Right lobe of liver (tissue), 6 donors: ENCODE data around the gene PLCD1. TPM values are rescaled to one million over a fixed set of nuclear protein-coding genes. Genes with fewer than 3 reads are reported as not detected.

Source experiments
- ATAC-seq, 4 donors: fragments of 200-7000 bp; cut with Tn5 transposase; one replicate each; pipeline ENCODE4 v1.9.1; 2020; ENCODE audit warnings: mild to moderate bottlenecking in 4 of 4, moderate library complexity in 4 of 4
- DNase-seq, 3 donors: peaks; one replicate each; pipeline ENCODE4 v3.0.0-alpha.2; 2020
- H3K27ac ChIP-seq, 3 donors: fragments of 200-600 bp; one replicate each; pipeline ENCODE4 v1.8.0; 2022
- H3K27me3 ChIP-seq, 2 donors: fragments of 200-600 bp; one replicate each; pipeline ENCODE4 v1.8.0; 2022
- H3K36me3 ChIP-seq, 4 donors: fragments of 200-600 bp; sonication (generic) in 1 of 4; one replicate each; pipeline versions ENCODE4 v1.5.1 to v1.8.0; 2017 to 2022; ENCODE audit warnings: control low read depth in 1 of 4
- H3K4me1 ChIP-seq, 4 donors: fragments of 200-600 bp; sonication (generic) in 1 of 4; one replicate each; pipeline versions ENCODE4 v1.5.1 to v1.8.0; 2017 to 2022; ENCODE audit warnings: control low read depth in 1 of 4
- H3K4me3 ChIP-seq, 3 donors: fragments of 200-600 bp; one replicate each; pipeline ENCODE4 v1.8.0; 2022
- H3K9me3 ChIP-seq, 4 donors: fragments of 200-600 bp; sonication (generic) in 1 of 4; one replicate each; pipeline versions ENCODE4 v1.5.1 to v1.8.0; 2017 to 2022; ENCODE audit warnings: control low read depth in 1 of 4
- POLR2A ChIP-seq: fragments of 450-650 bp; IDR thresholded peaks from one replicate; pipeline ENCODE4 v1.6.1; 2017; ENCODE audit warnings: antibody characterized with exemption, mild to moderate bottlenecking
- WGBS: methylation state at CpG from one replicate; pipeline ENCODE4 v1.1.6; 2018; ENCODE audit warnings: low coverage, low lambda C conversion rate; ENCODE audit not compliant: insufficient coverage; ENCODE audit errors: missing lambda C conversion rate; 5-methylcytosine and 5-hydroxymethylcytosine counted together
- intact Hi-C, 2 donors: fragments of 100-400 bp; cut with DNase I; formaldehyde crosslinking; loops; one replicate each; pipeline versions ENCODE4 v1.11.2 to v1.14.1; 2022
- total RNA-seq, 6 experiments: library from RNA; depleted of rRNA in 2 of 6; stranded (reverse); fragments of >200 nt in 2 of 6; fragmentation: NEBNext Ultra II Directional in 3 of 6; extraction: Animal tissue kit (Norgen Biotek cat#: 25700) in 3 of 6; gene quantifications; one replicate each; pipeline versions ENCODE4 v1.1.0 to v1.2.4, GENCODE V29; 2016 to 2023
- TF ChIP-seq, protein P1 (sequence below), 4 donors: fragments of 200-600 bp in 3 of 4; fragments of 450-650 bp in 1 of 4; IDR thresholded peaks; one replicate each; pipeline versions ENCODE4 v1.5.1 to v1.8.0; 2016 to 2022; ENCODE audit warnings: antibody characterized with exemption in 4 of 4, mild to moderate bottlenecking in 2 of 4
- donor health status: DM: no; HTN: yes; CAD: no.
- donor health status: DM: no; HTN: no; CAD: no.
- donor health status: DM: no; HTN: no; CAD: no.
- donor health status: DM: no; HTN: yes; CAD: no.
- donor health status: DM: no; HTN: yes; CAD: no.

PLCD1 gene
- total RNA-seq, 6 experiments from 2014 or later, result 6.5 to 10.2 (median 7.7) TPM

DNA sequence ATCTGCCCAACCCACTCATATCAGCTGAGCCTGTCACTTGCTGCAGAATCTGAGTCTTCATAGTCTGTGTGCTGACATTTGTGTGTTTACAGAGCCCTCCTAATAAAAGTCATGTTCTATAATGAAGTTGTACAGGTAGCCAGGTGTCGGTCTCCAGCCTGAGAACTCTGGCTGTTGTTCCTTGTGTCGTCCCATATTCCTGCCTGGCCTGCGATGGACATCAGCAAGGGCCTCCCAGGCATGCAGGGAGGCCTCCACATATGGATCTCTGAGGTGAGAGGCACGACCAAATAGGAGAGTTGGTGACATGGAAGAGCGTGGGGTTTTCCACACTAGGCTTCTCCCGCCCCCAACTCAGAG lies 36.0 kb downstream of the PLCD1 start:
- ATAC-seq, result no peak
- H3K27me3 ChIP-seq, result no peaks in the 10 kb centered on the region
- peak overlapping the region; percentile 46 to 59 (median 49) for H3K4me3 ChIP-seq
- H3K36me3 ChIP-seq, result no peaks in the 10 kb centered on the region
- 29% methylated on average over 3 of the region's 6 CpGs for WGBS
- H3K27ac ChIP-seq, result peak overlapping the region in 2 of 3 donors; percentile 64 to 81
- intact Hi-C loops, result no loop called here
- H3K9me3 ChIP-seq, result no peaks in the 10 kb centered on the region
- no peak for DNase-seq
- peaks cover 0 to 5% (median 2%) of the 10 kb centered on the region in 4 donors for H3K4me1 ChIP-seq
- TF ChIP-seq, protein P1, sequence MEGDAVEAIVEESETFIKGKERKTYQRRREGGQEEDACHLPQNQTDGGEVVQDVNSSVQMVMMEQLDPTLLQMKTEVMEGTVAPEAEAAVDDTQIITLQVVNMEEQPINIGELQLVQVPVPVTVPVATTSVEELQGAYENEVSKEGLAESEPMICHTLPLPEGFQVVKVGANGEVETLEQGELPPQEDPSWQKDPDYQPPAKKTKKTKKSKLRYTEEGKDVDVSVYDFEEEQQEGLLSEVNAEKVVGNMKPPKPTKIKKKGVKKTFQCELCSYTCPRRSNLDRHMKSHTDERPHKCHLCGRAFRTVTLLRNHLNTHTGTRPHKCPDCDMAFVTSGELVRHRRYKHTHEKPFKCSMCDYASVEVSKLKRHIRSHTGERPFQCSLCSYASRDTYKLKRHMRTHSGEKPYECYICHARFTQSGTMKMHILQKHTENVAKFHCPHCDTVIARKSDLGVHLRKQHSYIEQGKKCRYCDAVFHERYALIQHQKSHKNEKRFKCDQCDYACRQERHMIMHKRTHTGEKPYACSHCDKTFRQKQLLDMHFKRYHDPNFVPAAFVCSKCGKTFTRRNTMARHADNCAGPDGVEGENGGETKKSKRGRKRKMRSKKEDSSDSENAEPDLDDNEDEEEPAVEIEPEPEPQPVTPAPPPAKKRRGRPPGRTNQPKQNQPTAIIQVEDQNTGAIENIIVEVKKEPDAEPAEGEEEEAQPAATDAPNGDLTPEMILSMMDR (IDR thresholded peaks at IDR 0.05), result no peak
- no peak for TF ChIP-seq POLR2A

DNA sequence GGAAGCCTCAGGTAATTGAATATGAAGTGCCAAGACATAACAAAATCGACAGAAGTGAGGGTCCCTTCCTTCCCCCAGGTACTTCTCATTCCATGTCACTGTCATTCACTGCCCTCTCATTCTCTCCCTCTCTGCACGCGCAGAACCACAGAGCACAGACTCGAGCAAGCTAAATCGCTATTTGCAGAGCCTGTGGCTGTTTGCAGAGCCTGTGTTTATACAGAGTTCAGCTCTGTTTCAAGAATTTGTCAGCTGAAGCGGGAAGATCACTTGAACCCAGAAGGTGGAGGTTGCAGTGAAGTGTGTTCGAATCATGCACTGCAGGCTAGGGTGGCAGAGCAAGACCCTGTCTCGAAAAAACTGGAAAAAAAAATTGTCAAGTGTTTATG lies 36.4 kb downstream of the PLCD1 start:
- H3K4me3 ChIP-seq, result no peak overlapping the region

DNA sequence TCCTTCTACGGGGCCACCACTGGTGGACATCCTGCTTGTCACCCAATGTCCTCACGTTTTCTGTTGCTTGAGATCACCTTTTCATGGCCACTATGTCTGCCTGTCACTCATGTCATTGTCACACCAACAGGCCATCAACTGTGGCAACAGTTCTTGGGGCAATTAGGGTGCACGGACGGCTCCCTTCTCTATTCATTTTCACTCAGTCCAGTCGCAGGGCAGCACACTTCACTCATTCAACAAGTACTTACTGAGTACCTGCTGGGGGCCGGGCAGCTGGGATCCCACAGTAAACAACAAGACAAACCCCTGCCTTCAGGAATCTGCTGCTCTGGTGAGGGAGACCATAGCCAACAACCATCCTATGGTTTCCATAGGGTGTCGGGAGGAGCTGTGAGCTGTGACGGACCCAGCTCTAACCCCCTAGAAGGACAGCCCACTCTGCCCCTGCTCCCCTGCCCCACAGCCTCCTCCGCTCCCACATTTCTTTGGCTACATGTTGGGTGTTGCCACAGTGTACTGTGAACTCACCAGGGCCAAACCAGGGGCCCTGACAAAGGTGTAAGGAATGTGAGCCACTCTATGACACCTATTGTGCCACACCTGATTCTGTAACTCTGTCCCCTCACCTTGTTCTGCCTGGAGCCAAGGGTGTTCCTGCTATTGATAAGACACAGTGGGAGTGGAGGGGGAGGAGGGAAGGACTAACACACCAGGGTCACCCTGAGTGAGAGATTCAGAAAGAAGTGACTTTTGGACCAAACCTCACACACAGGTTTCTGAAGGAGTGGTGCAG lies 37.0 kb downstream of the PLCD1 start:
- peaks cover 0 to under 1% (median 0%) of the 10 kb centered on the region in 4 donors for H3K4me1 ChIP-seq

More for the DNA sequence above, 36.4 kb downstream of the PLCD1 start:
- Histone ChIP-seq H3K4me1 (peaks cover 0 to 2% (median under 1%) of the 10 kb centered on the region in 4 donors), H3K27ac (peak overlapping the region in 1 of 3 donors; percentile 64), H3K27me3 (no peaks in the 10 kb centered on the region), H3K9me3 (no peaks in the 10 kb centered on the region), H3K36me3 (no peaks in the 10 kb centered on the region)
- no peak for ATAC-seq
- TF ChIP-seq POLR2A, result no peak
- TF ChIP-seq, protein P1 (IDR thresholded peaks at IDR 0.05), result no peak
- peak in 1 of 3 donors; percentile 18 for DNase-seq
- intact Hi-C loops, result no loop called here
- WGBS, result 79% methylated on average over 7 of the region's 8 CpGs

DNA sequence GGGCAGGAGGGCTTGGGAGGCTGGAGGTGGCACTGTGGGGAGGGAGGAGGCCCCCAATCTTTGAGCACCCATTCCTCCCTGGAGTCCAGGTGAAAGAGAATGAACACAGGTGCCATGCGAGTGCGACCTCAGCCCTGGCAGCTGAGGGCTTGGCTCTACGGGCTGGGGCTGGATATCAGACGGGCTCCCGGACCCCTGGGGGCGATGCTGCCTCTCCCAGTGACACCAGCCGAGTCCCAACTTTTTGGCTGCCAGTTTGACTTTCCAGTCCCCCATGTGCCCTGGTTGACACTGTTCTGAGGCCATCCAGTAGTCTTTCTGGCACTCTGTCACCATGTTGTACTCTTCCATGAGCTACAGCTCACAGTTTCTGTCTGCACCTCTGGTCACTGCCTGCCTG lies 37.6 kb downstream of the PLCD1 start:
- Histone ChIP-seq H3K4me1 (peaks cover 0 to 7% (median 0%) of the 10 kb centered on the region in 4 donors), H3K36me3 (no peaks in the 10 kb centered on the region), H3K4me3 (no peak overlapping the region), H3K9me3 (no peaks in the 10 kb centered on the region), H3K27ac (no peak overlapping the region), H3K27me3 (no peaks in the 10 kb centered on the region)
- ATAC-seq (no peak), DNase-seq (peak in 1 of 3 donors; percentile 45)
- intact Hi-C loops, result no loop called here
- TF ChIP-seq, protein P1 (IDR thresholded peaks at IDR 0.05), result no peak
- TF ChIP-seq POLR2A, result no peak
- WGBS, result no CpG with 5 or more reads among the region's 7 CpGs

More for the DNA sequence above, 37.0 kb downstream of the PLCD1 start:
- TF ChIP-seq, protein P1 (IDR thresholded peaks at IDR 0.05), result no peak
- no peak for TF ChIP-seq POLR2A
- H3K9me3 ChIP-seq, result no peaks in the 10 kb centered on the region
- intact Hi-C loops, result no loop called here
- H3K27me3 ChIP-seq, result no peaks in the 10 kb centered on the region
- ATAC-seq (no peak), DNase-seq (peak in 1 of 3 donors; percentile 27)
- no peaks in the 10 kb centered on the region for H3K36me3 ChIP-seq
- H3K27ac ChIP-seq, result no peak overlapping the region
- no peak overlapping the region for H3K4me3 ChIP-seq
- 75% methylated on average over 4 of the region's 9 CpGs for WGBS
